CD4-positive, alpha-beta T cell treated with Interferon gamma for 1 hour (primary cell): ENCODE data around the gene ADPRM.
"Not testable (repeated sequence)": the region's sequence is repeated elsewhere in the genome, so short reads cannot be mapped to it uniquely, and the experiment has no call there.

Source experiments
- DNase-seq: peaks from one replicate; pipeline ENCODE4 v3.0.0-alpha.2; 2020

Gene ADPRM

DNA sequence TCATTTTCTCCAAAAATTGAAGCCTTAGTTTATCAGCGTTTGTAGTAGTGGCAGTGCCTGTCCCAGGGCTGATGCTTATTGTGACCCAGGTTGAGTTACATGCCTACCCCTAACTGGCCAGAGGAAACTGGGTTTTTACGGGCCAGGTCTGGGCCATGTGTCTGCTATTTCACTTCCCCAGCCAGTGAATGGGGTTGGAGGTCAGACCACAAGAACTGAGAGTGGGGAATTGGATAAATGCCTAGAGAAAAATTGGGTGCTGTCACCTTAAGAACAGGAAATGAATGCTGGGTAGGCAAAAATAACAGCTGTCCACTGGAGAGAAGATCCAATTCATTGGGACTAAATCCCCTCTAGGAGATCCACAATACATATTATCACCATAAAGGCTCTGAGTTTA lies 5.2 kb downstream of the ADPRM start:
- DNase-seq: no peak

DNA sequence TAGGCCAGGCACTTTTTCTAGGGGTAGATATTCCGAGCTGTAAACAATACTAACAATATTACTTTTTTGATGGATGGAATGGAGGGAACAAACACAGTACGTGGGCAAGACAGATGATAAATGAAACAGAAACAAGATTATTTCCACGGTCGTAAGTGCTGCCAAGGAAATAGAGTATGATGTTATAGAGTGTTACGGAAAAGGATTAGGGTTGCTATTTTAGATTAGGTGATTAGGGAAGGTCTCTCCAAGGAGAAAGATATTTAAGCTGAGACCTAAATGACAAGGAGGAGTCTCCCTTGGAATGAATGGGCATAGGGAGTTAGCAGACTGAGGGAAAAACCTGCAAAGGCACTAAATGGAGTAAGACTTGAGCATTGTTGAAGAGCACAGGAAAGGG lies 8.3 kb downstream of the ADPRM start:
- DNase-seq: no peak

DNA sequence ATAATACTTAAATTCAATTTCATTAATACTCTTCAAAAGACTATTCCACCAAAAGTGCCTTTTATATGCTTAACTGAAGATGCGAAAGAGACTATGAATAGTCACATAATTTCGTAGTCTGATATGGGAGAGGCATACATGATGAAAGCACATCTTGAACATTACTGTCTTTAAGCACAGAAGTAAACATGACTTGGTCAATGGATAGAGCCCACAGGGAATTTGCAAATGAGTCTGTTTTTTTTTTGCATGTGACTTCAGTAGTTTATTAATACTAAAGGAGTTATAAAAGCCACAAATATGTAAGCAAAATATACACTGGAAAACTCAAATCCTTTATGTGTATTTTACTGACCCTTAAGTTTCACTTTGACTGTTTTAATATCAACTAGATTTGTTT lies 15.9 kb downstream of the ADPRM start:
- no peak for DNase-seq

DNA sequence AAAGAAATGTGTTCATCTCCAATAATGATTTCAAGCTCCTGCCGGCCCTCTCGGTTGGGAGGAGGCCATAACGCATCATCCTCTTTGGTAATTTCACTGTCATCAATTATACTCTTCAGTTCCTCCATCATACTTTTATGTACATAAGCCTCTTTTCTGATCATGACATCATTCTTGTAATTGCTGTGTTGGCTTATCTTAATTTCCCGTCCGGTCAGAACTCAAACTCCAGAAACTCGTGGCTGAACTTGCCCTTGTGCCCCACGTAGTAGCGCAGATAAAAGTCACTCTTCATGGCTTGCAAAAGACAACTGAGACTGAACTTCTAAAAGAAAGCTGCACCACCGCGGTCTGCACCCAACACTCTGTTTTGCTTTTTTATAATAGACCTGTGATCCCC lies 18.8 kb downstream of the ADPRM start:
- DNase-seq: no peak

DNA sequence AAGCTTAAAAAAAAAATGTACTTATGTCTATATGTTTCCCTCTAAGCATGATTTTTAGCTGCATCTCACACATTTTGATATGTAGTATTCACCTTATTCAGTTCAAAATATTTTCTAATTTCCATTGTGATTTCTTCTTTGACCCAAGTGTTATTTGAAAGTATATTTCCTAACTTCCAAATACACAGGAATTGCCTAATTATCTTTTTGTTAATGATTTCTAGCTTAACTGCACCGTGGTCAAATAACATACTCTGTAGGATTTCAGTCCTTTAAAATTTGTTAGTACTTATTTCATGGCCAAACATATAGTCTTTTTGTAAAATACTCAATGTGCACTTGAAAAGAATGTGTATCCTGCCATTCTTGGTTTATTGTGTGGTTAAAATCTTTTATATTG lies 21.2 kb downstream of the ADPRM start:
- DNase-seq: no peak

DNA sequence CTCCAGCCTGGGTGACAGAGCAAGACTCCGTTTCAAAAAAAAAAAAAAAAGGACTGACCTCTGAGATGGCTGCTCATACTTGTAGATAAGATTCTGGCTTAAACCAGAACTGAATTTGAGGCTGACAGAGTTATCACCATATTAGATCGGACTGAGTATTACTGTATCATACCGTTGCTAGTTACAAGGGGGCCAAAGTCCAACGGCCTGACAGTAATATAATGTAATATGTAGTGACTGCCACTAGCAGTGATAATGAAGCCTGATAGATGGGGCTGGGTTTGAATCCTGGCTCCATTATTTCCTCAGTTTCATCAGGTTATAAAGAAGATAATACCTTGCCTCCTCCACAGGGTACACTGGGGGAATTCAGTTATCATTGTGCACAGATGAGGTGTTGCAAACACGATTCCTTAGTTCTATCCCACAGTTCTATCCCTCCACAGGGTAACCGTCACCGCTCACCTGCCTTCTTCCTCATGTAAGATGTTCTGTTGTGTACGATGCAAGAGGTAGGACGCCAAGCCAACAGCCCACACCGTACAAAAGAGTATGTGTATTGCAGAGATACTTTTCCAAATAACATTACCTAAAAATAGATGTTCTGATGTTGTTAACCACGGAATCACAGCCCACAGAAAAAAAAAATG lies 27.3 kb downstream of the ADPRM start:
- no peak for DNase-seq

DNA sequence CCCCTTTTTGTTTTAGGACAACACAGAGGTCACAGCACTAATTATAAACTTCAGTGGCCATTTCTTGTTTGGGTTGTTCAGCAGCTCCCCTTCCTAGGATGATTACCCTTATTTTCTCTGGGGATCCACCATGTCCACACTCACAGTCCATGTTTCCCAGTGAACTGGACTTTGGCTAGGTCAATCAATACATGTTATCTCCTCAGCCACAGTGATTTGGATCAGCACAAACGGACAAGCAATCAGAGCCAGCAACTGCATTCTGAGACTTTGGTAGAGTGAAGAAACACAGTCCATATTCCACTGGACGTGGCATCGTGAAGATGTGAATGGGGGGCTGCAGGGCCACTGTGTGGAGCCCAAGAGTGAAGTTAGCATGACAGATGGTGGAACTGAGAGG lies 27.9 kb downstream of the ADPRM start:
- DNase-seq: no peak

DNA sequence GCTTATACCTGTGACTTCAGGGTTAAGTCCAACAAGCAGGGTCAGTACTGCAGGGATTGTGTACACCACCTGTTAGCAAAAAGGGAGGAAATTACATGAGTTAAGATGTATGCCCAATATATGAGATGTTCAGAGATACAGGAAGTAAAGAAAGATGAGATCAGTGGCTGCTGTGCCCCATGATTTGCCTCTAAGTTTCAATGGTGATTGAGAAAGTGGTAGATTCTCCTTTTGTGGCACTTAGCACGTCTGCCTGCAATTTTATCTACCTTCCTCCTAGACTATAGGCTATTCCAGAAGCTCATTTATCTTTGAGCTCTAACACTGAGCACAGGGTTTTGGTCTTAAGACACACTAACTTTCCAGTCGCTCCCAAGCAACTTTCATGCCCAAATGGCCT lies 28.8 kb downstream of the ADPRM start:
- DNase-seq: no peak

DNA sequence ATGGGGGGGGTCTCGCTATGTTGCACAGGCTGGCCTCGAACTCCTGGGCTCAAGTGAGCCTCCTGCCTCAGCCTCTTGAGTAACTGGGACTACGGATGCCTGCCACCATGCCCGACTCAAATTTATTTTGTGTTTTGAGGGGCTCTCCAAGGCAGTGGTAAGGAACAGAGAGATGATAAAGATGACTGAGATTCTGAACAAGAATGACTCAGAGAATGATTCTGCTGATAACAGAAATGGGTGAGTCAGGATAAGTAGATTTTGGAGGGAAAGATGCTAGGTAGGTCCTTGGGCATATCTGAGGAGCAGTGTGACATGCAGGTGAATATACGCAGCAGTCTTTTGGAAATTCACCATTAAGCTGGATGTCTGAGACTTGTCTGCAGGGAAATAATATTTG lies 29.8 kb downstream of the ADPRM start:
- no peak for DNase-seq

DNA sequence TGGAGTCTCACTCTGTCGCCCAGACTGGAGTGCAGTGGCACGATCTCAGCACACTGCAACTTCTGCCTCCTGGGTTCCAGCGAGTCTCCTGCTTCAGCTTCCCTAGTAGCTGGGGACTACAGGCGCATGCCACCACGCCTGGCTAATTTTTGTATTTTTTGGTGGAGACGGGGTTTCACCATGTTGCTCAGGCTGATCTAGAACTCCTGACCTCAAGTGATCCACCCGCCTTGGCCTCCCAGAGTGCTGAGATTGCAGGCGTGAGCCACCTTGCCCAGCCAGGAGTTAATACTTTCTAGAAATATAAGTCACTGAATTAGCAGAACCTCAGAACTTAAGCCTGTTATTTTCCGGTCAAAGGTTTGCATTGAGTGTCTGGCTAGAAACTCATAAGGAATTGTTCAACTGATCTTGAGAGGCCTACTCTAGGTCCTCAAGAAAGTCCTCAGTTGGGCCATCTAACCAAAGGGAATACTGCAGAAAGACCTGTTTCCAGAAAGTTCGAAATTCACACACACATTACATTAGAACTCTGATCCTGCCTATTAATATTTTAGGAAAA lies 31.0 kb downstream of the ADPRM start:
- DNase-seq: no peak

DNA sequence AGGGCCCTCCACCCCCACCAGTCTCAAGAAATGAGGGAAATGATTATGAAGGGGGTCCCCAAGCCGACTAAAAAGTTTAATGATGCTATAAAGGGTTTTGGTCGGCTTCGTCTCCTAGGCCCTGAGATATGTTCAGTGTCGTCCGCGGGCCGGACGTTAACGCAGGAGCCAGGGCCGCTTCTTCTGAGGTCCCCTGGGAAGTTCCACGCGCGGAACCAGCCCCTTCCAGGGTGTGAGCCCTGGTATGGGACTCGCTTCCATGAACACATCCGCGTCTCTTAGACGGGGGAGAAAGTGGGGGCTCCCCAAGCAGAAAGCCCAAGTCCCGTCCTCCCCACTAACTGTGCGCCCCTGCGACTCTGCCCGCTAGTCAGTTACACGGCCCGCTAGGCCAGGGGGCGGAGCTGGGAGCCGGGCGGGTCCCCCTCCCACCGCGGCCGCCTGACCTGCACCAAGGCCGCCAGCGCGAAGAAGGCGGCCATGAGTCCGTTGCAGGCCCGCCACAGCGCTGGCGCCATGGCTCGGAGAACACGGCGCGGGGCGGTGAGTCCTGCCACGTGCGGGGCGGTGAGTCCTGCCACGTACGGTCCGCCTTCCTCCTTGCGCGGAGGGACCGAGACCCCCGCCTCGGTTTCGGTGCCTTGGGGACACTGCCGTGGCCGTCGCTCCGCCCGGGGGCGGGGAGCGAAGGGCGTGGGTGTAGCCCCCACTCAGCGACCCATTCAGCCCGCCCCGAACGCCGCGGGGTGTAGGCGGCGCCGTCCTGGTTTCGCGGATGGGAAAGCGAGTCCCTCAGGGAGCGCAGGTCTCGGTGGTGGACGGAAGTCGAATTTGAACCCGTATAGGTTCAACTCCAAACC lies 32.2 kb downstream of the ADPRM start, which contains the start of gene TMEM220:
TSS of gene TMEM220 (minus strand) at position 690 of the 860 bp plus-strand sequence. CDS start at position 518, 172 bp downstream.
- peak; percentile 46 for DNase-seq

DNA sequence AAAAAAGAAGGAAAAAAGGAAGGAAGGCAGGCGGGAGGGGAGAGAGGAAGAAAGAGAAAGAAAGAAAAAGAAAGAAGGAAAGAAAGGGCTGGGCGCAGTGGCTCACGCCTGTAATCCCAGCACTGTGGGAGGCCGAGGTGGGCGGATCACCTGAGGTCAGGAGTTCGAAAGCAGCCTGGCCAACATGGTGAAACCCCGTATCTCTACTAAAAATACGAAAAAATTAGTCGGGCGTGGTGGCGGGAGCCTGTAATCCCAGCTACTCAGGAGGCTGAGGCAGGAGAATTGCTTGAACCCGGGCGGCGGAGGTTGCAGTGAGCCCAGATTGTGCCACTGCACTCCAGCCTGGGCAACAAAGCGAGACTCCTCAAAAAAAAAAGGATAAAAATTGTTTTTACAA lies 32.9 kb downstream of the ADPRM start:
- DNase-seq: not testable (repeated sequence)

DNA sequence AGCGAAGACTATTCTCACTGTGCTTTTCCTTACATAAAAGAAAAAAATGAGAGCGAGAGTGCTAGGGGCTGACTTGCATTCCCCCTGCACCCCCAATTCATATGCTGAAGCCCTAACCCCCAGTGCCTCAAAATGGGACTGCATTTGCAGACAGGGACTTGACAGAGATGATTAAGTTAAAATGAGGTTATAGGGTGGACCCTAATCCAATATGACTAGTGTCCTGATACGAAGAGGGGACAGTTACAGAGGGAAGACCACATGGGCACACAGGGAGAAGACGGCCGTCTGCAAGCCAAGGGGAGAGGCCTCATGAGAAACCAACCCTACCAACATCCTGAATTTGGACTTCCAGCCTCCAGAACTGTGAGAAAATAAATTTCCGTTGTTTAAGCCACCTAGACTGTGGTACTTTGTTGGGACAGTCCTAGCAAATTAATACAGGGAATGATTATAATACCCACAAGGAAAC lies 34.0 kb downstream of the ADPRM start:
- no peak for DNase-seq

DNA sequence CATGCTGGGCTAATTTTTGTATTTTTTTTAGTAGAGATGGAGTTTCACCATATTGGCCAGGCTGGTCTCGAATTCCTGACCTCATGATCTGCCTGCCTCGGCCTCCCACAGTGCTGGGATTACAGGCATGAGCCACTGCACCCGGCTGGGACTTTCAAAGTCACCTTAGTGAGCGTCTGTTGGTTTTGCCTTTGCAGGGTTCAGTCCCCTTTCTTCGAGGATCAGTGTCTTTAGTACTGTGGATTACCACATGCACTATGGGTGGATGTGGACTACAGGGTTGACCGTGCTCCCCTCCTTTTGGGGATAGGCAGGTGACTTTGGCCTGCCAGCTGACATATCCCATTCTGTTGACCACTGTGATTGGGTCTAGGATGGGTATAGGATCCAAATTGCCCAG lies 34.7 kb downstream of the ADPRM start:
- not testable (repeated sequence) for DNase-seq

DNA sequence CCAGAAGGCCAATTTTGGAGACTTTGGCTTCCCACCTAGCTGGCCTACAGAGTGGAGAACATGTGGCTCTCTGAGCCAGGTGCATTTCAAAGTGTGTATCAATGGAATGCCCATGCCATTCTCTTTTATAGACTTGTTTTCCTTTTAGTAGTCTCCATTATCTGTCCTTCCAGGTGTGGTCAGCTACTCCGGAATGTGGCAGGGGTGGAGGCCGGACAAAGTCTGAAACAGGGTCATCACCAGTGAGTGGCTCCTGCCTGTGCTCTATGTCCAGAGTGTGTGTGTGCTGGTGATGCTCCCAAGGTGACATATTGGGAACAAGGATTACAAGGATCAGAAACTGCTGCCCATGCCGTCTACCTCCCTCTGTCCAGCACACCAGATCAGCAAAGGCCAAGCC lies 36.3 kb downstream of the ADPRM start:
- no peak for DNase-seq

DNA sequence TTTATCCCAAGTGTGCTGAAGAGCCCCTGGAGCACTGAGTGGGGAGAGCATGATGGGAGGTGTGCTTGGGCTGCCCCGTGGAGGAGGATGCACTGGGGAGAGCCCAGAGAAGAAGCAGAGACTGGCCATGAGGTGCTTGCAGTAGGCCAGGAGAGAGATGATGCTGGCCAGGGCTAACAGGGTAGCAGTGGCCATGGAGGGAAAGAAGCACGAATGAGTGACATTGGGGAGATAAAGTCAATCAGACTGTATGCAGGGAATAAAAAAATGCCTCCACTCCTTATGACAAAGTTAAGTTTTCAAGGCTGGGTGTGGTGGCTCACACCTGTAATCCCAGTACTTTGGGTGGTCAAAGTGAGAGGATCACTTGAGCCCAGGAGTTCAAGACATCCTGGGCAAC lies 37.9 kb downstream of the ADPRM start:
- no peak for DNase-seq

DNA sequence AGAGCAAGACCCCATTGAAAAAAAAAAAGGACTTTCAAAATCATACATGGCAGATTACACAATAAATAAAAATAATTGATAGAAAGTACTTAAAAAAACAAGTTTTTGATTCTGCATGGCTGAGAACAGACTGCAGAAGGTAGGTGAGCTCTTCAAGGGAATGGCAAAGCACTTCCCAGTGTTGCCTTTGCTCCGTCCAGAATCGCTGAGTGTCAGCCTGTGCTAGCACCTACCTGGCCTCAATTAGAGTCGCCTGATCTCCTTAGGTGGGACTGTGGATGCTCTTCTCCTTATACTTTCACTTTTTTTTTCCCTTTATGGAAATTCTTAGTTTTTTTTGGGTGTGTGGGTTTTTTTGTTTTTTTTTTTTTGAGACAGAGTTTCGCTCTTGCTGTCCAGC lies 38.4 kb downstream of the ADPRM start:
- DNase-seq: no peak

DNA sequence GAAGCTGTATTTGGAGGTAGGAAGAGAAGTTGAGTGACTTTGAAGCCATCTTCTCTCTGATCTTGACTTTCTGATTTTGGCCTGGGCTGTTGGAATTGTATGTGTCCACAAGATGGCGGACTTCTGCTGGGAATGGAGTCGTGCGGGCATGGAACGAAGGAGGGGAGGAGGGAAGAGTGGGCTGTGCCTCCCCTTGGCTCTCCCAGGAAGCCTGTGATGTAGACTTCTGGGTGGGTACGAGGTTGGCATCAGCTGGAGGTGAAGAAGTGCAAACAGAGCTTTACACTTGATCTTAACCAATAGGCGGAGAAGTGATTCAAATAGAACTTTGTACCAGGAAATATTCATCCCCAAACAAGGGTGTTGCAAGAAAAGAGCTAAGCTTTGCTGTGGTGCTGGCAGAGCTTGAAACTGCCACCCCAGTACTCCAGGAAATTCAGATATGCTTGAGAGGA lies 39.8 kb downstream of the ADPRM start:
- DNase-seq: peak; percentile 7

DNA sequence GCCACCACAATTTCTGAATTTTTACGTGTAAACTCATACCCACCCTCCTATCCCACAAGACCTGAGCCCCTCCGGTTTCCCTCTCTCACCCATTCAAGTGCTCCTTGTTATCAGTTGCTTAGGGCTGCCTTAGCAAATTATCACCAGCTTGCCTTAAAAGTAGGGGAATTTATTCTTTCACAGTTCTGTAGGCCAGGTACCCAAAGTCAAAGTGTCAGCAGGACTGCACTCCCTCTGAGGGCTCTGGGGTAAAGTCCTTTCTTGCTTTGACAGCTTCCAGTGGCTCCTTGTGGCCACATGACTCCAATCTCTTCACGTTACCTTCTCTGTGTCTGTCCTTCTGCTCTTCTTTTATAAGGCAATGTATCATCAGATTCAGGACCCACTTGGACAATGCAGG lies 40.3 kb downstream of the ADPRM start:
- DNase-seq: no peak

DNA sequence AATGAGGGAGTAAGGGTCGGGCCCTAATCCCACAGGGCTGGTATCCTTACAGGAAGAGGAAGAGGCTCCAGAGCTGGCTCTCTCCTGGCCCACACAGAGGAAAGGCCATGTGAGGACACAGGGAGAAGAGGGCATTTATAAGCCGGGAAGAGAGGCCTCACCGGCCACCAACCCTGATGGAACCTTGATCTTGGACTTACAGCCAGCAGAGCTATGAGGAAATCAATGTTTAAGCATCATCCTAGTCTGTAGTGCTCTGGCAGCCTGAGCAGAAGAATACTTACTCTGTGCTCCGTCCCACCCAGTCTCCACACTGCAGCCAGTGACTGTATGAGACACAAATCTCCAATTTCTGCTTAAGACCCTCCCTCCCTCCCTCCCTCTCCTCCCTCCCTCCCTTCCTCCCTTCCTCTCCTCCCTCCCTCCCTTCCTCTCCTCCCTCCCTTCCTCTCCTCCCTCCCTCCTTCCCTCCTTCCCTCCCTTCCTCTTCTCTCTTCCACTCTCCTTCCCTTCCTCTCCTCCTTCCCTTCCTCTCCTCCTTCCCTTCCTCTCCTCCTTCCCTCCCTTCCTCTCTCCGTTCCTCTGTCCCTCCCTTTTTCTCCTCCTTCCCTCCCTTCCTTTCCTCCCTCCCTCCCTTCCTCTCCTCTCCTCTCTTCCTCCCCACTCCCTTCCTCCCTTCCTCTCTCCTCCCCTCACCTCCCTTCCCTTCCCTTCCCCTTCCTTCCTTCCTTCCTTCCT lies 41.3 kb downstream of the ADPRM start:
- no peak for DNase-seq

DNA sequence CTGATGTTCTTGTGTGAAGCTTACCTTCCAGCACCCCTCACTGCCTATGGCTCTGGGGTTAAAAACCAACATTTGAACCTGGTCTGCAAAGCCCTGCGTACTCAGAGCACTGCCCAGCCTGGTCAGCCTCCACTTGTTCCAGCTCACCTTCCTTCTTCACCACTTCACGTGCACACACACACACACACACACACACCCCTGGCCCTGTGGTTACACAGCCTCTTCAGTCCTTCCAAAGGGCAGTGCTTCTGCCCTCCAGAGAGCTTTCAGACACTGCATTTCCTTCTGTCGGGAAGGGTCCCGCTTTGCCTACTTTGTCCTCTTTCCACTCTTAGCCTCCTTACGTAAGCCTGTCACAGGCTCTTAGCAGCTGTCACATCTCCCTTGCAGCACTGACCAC lies 42.0 kb downstream of the ADPRM start:
- no peak for DNase-seq

DNA sequence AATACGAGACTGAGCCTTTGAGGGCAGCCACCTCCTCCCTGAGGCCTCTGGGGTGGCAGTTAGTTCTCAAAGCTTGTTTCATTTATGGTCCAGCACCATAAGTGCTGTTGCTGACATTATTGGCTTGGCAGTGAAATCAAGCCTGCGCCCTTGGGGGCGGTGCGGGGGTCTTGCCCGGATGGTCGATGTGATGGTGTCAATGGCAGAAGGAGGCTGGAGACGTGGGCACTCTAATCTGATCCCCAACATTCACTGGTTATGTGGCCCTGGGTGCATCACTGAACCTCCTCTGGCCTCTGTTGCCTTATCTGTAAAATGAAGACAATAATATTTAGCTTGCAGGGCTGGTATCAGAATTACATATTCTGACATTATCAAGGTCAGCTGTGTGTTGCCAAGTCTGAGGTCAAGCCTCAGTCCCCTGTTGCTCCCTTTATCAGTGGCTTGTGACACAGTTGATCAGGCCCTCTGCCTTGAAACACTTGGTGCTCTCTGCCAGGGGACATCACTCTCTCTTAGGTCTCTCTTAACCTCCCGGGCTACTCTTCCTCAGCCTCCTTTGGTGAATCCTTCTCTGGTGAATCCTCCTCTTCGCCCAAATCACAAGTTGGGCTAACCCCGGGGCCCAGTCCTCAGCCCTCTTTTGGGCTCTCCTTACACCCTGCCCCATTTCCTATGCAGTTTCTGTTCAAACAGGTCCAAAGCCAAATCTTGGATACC lies 44.2 kb downstream of the ADPRM start:
- DNase-seq: no peak

DNA sequence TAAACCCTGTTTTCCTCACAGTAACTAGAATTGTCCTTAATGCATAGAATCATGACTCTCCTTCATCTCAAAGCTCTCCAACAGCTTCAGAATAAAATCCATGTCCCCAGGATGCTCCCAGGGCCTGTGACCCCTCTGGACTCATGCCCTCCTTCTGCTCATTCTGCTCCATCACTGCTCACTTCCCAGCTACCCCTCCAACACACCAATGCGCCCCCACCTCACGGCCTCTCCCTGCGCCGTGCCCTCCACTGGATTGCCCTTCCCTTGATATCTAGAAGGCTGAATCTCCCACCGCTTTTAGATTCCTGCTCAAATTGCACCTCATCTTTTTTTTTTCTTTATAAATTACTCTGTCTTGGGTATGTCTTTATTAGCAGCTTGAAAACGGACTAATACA lies 45.0 kb downstream of the ADPRM start:
- DNase-seq: no peak
